Measurements from ENCODE around the gene MRPL37. TPM values are rescaled to one million over a fixed set of nuclear protein-coding genes. Genes with fewer than 3 reads are reported as not detected.

Gene MRPL37
- polyA plus RNA-seq, 1 of the 3 experiments (the other 2 are of a cell fraction) = 11.3 TPM

DNA sequence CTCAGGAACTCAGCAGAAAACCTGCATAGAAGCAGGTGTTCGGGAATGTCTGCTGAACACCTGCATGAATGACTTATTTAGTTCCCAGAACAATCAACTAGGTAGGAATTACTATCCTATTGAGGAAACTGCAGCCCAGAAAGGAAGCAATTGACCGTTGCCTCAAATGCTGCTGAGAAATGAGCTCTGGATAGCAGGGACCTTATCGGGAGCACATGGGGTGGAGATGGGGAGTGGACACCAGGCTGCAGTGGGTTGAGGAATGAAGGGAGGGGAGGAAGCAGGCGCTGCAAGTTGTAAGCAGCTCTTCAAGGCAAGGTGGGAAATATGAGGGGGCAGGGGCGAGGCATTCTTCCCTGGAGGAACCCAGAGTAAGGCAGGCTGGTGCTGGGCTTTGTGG, 36.4 kb upstream of the MRPL37 start:
- H3K79me2 ChIP-seq (ENCODE audit: insufficient read depth) = no peaks in the 10 kb centered on the region
- no peak for DNase-seq
- H3K9me3 ChIP-seq = no peaks in the 10 kb centered on the region
- POLR2A ChIA-PET = no interaction called here
- no peaks in the 10 kb centered on the region for H3K36me3 ChIP-seq (replicated peaks in 1 of 2; ENCODE audit: control insufficient read depth in 1 of 2, insufficient read depth in 2 of 2, low read length in 1 of 2)
- no peaks in the 10 kb centered on the region for H3F3A ChIP-seq (replicated peaks; ENCODE audit: insufficient read depth)
- CTCF ChIA-PET = interaction anchor here (0.7 to 1.1 kb wide), 3 partner anchors 9 to 20 kb away, joined by 3 to 4 read pairs (median 3); no protein-coding TSS in a partner anchor
- no peaks in the 10 kb centered on the region; a peak in 1 of 4 replicates for H3K4me1 ChIP-seq (ENCODE audit: control insufficient read depth in 1 of 2, insufficient read depth in 2 of 2, low read depth in 1 of 2, low read length in 1 of 2)
- TF ChIP-seq MAX (IDR thresholded peaks at IDR 0.05; ENCODE audit: low read depth) (no peak), FOXJ3 (CRISPR knock-in tag; IDR thresholded peaks at IDR 0.05) (no peak), MEF2A (IDR thresholded peaks at IDR 0.05; ENCODE audit: borderline replicate concordance, low read depth) (no peak), MXI1 (IDR thresholded peaks at IDR 0.05; ENCODE audit: low read depth, low read length) (no peak), EZH2phosphoT487 (IDR thresholded peaks at IDR 0.05; ENCODE audit: borderline replicate concordance, low read depth) (no peak), CTCF (IDR thresholded peaks at IDR 0.05) (no peak), NFIC (IDR thresholded peaks at IDR 0.05; ENCODE audit: borderline replicate concordance) (no peak), FOSL2 (IDR thresholded peaks at IDR 0.05; ENCODE audit: borderline replicate concordance, low read depth) (no peak), SIN3A (IDR thresholded peaks at IDR 0.05; ENCODE audit: borderline replicate concordance, low read depth, low read length) (no peak), RXRA (IDR thresholded peaks at IDR 0.05; ENCODE audit: borderline replicate concordance, low read depth) (no peak)
- H2AFZ ChIP-seq (ENCODE audit: low read depth) = no peak overlapping the region
- H3K27me3 ChIP-seq (ENCODE audit: insufficient read depth) = no peaks in the 10 kb centered on the region
- H3K27ac ChIP-seq (ENCODE audit: low read depth in 2 of 2, low read length in 1 of 2) = no peak overlapping the region
- WGBS (ENCODE audit: low lambda C conversion rate) = 93% methylated on average over 5 of the region's 5 CpGs
- no peak overlapping the region for H3K4me3 ChIP-seq (ENCODE audit: low read depth in 2 of 2, low read length in 1 of 2)
- no peak overlapping the region for H3K9ac ChIP-seq
- H3K4me2 ChIP-seq = no peak overlapping the region
- no peaks in the 10 kb centered on the region for H3K9me2 ChIP-seq
- no peaks in the 10 kb centered on the region for H4K20me1 ChIP-seq (ENCODE audit: insufficient read depth)

DNA sequence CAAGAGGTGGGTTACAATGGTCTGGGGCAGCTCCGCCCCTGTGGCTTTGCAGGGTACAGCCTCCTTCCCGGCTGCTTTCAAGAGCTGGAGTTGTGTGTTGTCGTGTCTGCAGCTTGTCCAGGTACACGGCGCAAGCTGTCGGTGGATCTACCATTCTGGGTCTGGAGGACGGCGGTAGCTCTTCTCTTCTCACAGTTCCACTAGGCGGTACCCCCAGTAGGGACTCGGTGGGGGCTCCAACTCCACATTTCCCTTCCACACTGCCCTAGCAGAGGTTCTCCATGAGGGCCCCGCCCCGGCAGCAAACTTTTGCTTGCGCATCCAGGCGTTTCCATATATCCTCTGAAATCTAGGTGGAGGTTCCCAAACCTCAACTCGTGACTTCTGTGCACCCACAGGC, 34.8 kb upstream of the MRPL37 start:
- H3K4me3 ChIP-seq (ENCODE audit: low read depth in 2 of 2, low read length in 1 of 2) = no peak overlapping the region
- H3F3A ChIP-seq (replicated peaks; ENCODE audit: insufficient read depth) = no peaks in the 10 kb centered on the region
- no peak overlapping the region for H3K27ac ChIP-seq (ENCODE audit: low read depth in 2 of 2, low read length in 1 of 2)
- H3K9me2 ChIP-seq = no peaks in the 10 kb centered on the region
- H3K27me3 ChIP-seq (ENCODE audit: insufficient read depth) = no peaks in the 10 kb centered on the region
- H3K4me1 ChIP-seq (ENCODE audit: control insufficient read depth in 1 of 2, insufficient read depth in 2 of 2, low read depth in 1 of 2, low read length in 1 of 2) = no peaks in the 10 kb centered on the region; a peak in 1 of 4 replicates
- no peak overlapping the region for H2AFZ ChIP-seq (ENCODE audit: low read depth)
- no peak for DNase-seq
- ChIA-PET CTCF (no interaction called here), POLR2A (no interaction called here)
- no peaks in the 10 kb centered on the region for H3K79me2 ChIP-seq (ENCODE audit: insufficient read depth)
- H3K4me2 ChIP-seq = no peak overlapping the region
- H3K36me3 ChIP-seq (replicated peaks in 1 of 2; ENCODE audit: control insufficient read depth in 1 of 2, insufficient read depth in 2 of 2, low read length in 1 of 2) = no peaks in the 10 kb centered on the region
- H3K9ac ChIP-seq = no peak overlapping the region
- H4K20me1 ChIP-seq (ENCODE audit: insufficient read depth) = no peaks in the 10 kb centered on the region
- WGBS (ENCODE audit: low lambda C conversion rate) = 84% methylated on average over 3 of the region's 15 CpGs
- H3K9me3 ChIP-seq = no peaks in the 10 kb centered on the region
- TF ChIP-seq, protein P1, sequence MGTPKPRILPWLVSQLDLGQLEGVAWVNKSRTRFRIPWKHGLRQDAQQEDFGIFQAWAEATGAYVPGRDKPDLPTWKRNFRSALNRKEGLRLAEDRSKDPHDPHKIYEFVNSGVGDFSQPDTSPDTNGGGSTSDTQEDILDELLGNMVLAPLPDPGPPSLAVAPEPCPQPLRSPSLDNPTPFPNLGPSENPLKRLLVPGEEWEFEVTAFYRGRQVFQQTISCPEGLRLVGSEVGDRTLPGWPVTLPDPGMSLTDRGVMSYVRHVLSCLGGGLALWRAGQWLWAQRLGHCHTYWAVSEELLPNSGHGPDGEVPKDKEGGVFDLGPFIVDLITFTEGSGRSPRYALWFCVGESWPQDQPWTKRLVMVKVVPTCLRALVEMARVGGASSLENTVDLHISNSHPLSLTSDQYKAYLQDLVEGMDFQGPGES (IDR thresholded peaks at IDR 0.05; ENCODE audit: low read depth, low read length) = no peak
- TF ChIP-seq EZH2phosphoT487 (IDR thresholded peaks at IDR 0.05; ENCODE audit: borderline replicate concordance, low read depth) (no peak), NRF1 (IDR thresholded peaks at IDR 0.05; ENCODE audit: low read depth, low read length) (no peak), ZBTB33 (IDR thresholded peaks at IDR 0.05; ENCODE audit: borderline replicate concordance, low read depth) (no peak), RCOR1 (IDR thresholded peaks at IDR 0.05; ENCODE audit: low read length) (no peak), GATA2 (CRISPR knock-in tag; IDR thresholded peaks at IDR 0.05) (no peak), YY1 (IDR thresholded peaks at IDR 0.05; ENCODE audit: low read depth) (no peak), TEAD4 (IDR thresholded peaks at IDR 0.05; ENCODE audit: borderline replicate concordance, insufficient read depth) (no peak)
- TF ChIP-seq, protein P2, sequence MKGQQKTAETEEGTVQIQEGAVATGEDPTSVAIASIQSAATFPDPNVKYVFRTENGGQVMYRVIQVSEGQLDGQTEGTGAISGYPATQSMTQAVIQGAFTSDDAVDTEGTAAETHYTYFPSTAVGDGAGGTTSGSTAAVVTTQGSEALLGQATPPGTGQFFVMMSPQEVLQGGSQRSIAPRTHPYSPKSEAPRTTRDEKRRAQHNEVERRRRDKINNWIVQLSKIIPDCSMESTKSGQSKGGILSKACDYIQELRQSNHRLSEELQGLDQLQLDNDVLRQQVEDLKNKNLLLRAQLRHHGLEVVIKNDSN (IDR thresholded peaks at IDR 0.05; ENCODE audit: borderline replicate concordance, low read depth) = no peak

Measured in SK-N-SH (cell line).